SK-N-SH (cell line): ENCODE results near the gene PRH1.

Experiments used
- CHD2 ChIP-seq: fragments of 150-350 bp; IDR thresholded peaks from 2 replicates; pipeline ENCODE4 v1.6.1; 2018; ENCODE audit warnings: low read length; ENCODE audit not compliant: partially characterized antibody
- FOSL2 ChIP-seq: IDR thresholded peaks from 2 replicates; pipeline ENCODE4 v1.4.0; 2012; ENCODE audit warnings: low read depth, mild to moderate bottlenecking, moderate library complexity, borderline replicate concordance
- FOXM1 ChIP-seq: IDR thresholded peaks from 2 replicates; pipeline ENCODE4 v1.4.0; 2012; ENCODE audit warnings: low read depth, mild to moderate bottlenecking
- JUND ChIP-seq: IDR thresholded peaks from 2 replicates; pipeline ENCODE4 v1.4.0; 2012
- MEF2A ChIP-seq: IDR thresholded peaks from 2 replicates; pipeline ENCODE4 v1.4.0; 2012; ENCODE audit warnings: low read depth, borderline replicate concordance
- NFIC ChIP-seq: IDR thresholded peaks from 2 replicates; pipeline ENCODE4 v1.4.0; 2012; ENCODE audit warnings: borderline replicate concordance
- POLR2AphosphoS5 ChIP-seq: IDR thresholded peaks from 2 replicates; pipeline ENCODE4 v1.6.1; 2012; ENCODE audit warnings: low read depth, low read length
- RFX5 ChIP-seq: IDR thresholded peaks from 2 replicates; pipeline ENCODE4 v1.6.1; 2012; ENCODE audit warnings: mild to moderate bottlenecking, improper control_type of control experiment, low read length
- SMC3 ChIP-seq: IDR thresholded peaks from 2 replicates; pipeline ENCODE4 v1.6.1; 2012; ENCODE audit warnings: low read depth, low read length, improper control_type of control experiment
- YY1 ChIP-seq: IDR thresholded peaks from 2 replicates; pipeline ENCODE4 v1.4.0; 2012; ENCODE audit warnings: low read depth, mild to moderate bottlenecking
- TF ChIP-seq, protein P1 (sequence below): fragments of 200-600 bp; sonication (generic); IDR thresholded peaks from 2 replicates; pipeline ENCODE4 v1.6.1; 2017; ENCODE audit warnings: antibody characterized with exemption, mild to moderate bottlenecking, moderate library complexity
- TF ChIP-seq, protein P2 (sequence below): IDR thresholded peaks from 2 replicates; pipeline ENCODE4; 2012
- TF ChIP-seq, protein P3 (sequence below): IDR thresholded peaks from 2 replicates; pipeline ENCODE4 v1.4.0; 2012; ENCODE audit warnings: low read depth

- TF ChIP-seq, protein P1, sequence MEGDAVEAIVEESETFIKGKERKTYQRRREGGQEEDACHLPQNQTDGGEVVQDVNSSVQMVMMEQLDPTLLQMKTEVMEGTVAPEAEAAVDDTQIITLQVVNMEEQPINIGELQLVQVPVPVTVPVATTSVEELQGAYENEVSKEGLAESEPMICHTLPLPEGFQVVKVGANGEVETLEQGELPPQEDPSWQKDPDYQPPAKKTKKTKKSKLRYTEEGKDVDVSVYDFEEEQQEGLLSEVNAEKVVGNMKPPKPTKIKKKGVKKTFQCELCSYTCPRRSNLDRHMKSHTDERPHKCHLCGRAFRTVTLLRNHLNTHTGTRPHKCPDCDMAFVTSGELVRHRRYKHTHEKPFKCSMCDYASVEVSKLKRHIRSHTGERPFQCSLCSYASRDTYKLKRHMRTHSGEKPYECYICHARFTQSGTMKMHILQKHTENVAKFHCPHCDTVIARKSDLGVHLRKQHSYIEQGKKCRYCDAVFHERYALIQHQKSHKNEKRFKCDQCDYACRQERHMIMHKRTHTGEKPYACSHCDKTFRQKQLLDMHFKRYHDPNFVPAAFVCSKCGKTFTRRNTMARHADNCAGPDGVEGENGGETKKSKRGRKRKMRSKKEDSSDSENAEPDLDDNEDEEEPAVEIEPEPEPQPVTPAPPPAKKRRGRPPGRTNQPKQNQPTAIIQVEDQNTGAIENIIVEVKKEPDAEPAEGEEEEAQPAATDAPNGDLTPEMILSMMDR: no peak
- TF ChIP-seq SMC3 (no peak), POLR2AphosphoS5 (no peak), NFIC (no peak), RFX5 (no peak), FOXM1 (no peak), FOSL2 (no peak), YY1 (no peak), MEF2A (no peak), CHD2 (no peak), JUND (no peak)
- TF ChIP-seq, protein P2, sequence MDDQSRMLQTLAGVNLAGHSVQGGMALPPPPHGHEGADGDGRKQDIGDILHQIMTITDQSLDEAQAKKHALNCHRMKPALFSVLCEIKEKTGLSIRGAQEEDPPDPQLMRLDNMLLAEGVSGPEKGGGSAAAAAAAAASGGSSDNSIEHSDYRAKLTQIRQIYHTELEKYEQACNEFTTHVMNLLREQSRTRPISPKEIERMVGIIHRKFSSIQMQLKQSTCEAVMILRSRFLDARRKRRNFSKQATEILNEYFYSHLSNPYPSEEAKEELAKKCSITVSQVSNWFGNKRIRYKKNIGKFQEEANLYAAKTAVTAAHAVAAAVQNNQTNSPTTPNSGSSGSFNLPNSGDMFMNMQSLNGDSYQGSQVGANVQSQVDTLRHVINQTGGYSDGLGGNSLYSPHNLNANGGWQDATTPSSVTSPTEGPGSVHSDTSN: no peak
- TF ChIP-seq, protein P3, sequence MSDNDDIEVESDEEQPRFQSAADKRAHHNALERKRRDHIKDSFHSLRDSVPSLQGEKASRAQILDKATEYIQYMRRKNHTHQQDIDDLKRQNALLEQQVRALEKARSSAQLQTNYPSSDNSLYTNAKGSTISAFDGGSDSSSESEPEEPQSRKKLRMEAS: no peak
Observed at GRCh38 chr12:10900530-10900929, 16.5 kb upstream of the PRH1 start.
